ENCODE data around the gene ARHGAP19. TPM values are rescaled to one million over a fixed set of nuclear protein-coding genes. Genes with fewer than 3 reads are reported as not detected.

ARHGAP19 gene
- total and polyA plus RNA-seq, 9 of the 15 experiments (the other 6 are each of a cell fraction or from before 2014, with no cell fraction given): 14.8 to 49.5 (median 26.8) TPM

DNA sequence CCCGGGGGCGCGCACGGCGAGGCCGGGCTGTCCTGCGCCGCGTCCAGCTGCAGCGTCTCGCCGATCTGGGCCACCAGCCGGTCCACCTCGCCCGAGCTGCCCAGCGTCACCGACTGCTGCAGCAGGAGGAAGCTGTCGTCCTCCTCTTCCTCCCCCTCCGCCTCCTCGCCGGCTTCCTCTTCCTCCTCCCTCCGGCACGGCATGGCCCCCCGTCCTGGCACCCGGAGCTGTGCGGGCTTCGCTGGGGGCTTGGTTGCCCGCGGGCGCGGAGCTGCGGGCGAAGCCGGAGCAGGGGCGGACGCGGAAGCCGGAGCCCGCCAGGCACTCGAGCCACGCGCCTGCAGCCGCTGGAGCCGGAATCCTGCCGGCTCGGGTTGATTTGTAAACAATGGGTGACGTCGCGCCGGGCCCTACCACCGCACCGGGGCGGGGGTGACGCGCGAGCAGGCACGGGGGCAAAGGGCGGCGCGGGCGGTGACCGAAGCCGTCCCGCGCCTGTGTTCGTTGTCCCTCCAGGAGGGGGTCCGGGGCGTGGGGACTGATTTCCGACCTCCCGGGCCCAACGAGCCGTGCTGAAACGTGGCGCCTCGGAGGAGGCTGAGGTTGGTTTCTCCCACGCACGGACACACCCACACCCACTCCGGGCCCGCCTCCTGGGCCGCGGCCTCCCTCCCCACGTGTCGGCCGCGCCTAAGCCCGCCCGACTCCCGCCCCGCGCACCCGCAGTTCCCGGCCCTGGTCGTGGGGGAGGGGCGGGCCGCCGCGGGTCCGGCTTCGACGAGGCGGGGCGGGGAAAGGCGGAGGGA lies 42.1 kb upstream of the ARHGAP19 start, which contains the start of gene FRAT2 (continued):
- TF ChIP-seq, protein P1, sequence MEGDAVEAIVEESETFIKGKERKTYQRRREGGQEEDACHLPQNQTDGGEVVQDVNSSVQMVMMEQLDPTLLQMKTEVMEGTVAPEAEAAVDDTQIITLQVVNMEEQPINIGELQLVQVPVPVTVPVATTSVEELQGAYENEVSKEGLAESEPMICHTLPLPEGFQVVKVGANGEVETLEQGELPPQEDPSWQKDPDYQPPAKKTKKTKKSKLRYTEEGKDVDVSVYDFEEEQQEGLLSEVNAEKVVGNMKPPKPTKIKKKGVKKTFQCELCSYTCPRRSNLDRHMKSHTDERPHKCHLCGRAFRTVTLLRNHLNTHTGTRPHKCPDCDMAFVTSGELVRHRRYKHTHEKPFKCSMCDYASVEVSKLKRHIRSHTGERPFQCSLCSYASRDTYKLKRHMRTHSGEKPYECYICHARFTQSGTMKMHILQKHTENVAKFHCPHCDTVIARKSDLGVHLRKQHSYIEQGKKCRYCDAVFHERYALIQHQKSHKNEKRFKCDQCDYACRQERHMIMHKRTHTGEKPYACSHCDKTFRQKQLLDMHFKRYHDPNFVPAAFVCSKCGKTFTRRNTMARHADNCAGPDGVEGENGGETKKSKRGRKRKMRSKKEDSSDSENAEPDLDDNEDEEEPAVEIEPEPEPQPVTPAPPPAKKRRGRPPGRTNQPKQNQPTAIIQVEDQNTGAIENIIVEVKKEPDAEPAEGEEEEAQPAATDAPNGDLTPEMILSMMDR (IDR thresholded peaks at IDR 0.05 in 2 of 3, conservative IDR thresholded peaks at IDR 0.05 in 1 of 3; ENCODE audit: insufficient read depth in 2 of 3, low read depth in 1 of 3, low read length in 3 of 3): no peak
- TF ChIP-seq ZNF165 (CRISPR knock-in tag; IDR thresholded peaks at IDR 0.05; ENCODE audit: borderline replicate concordance) (no peak), MEF2D (tag; conservative IDR thresholded peaks at IDR 0.05; ENCODE audit: low read depth) (no peak), ZNF212 (CRISPR knock-in tag; IDR thresholded peaks at IDR 0.05) (no peak), KLF1 (tag; IDR thresholded peaks at IDR 0.05) (peak; percentile 63; the same call in 1 of the 2 replicates), KAT8 (IDR thresholded peaks at IDR 0.05; ENCODE audit: low read depth) (no peak), YY1 (IDR thresholded peaks at IDR 0.05; ENCODE audit: borderline replicate concordance in 1 of 3, control insufficient read depth in 1 of 3, extremely low read depth in 1 of 3, insufficient read depth in 3 of 3, insufficient read length in 1 of 3, insufficient replicate concordance in 2 of 3, low read depth in 1 of 3, low read length in 2 of 3) (no peak), PYGO2 (tag; IDR thresholded peaks at IDR 0.05) (no peak), ERF (CRISPR knock-in tag; IDR thresholded peaks at IDR 0.05) (no peak), DIDO1 (tag; IDR thresholded peaks at IDR 0.05; ENCODE audit: low read depth) (no peak), FOXK1 (CRISPR knock-in tag; IDR thresholded peaks at IDR 0.05; ENCODE audit: borderline replicate concordance) (no peak), SUPT5H (IDR thresholded peaks at IDR 0.05) (peak; percentile 64), ZFP1 (CRISPR knock-in tag; IDR thresholded peaks at IDR 0.05) (no peak), ARID1B (IDR thresholded peaks at IDR 0.05) (no peak), ESRRB (CRISPR knock-in tag; IDR thresholded peaks at IDR 0.05; ENCODE audit: borderline replicate concordance) (no peak), SIRT6 (IDR thresholded peaks at IDR 0.05; ENCODE audit: low read depth, low read length) (no peak), ZNF121 (CRISPR knock-in tag; conservative IDR thresholded peaks at IDR 0.05) (no peak), RBFOX2 (IDR thresholded peaks at IDR 0.05; ENCODE audit: low read depth, low read length) (peak; percentile 87), MTF1 (CRISPR knock-in tag; IDR thresholded peaks at IDR 0.05; ENCODE audit: borderline replicate concordance) (no peak)
- TF ChIP-seq, protein P2, sequence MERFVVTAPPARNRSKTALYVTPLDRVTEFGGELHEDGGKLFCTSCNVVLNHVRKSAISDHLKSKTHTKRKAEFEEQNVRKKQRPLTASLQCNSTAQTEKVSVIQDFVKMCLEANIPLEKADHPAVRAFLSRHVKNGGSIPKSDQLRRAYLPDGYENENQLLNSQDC (CRISPR knock-in tag; IDR thresholded peaks at IDR 0.05): no peak
- TF ChIP-seq, protein P3, sequence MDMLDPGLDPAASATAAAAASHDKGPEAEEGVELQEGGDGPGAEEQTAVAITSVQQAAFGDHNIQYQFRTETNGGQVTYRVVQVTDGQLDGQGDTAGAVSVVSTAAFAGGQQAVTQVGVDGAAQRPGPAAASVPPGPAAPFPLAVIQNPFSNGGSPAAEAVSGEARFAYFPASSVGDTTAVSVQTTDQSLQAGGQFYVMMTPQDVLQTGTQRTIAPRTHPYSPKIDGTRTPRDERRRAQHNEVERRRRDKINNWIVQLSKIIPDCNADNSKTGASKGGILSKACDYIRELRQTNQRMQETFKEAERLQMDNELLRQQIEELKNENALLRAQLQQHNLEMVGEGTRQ (CRISPR knock-in tag; IDR thresholded peaks at IDR 0.05): peak; percentile 71
- TF ChIP-seq, protein P4, sequence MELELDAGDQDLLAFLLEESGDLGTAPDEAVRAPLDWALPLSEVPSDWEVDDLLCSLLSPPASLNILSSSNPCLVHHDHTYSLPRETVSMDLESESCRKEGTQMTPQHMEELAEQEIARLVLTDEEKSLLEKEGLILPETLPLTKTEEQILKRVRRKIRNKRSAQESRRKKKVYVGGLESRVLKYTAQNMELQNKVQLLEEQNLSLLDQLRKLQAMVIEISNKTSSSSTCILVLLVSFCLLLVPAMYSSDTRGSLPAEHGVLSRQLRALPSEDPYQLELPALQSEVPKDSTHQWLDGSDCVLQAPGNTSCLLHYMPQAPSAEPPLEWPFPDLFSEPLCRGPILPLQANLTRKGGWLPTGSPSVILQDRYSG (tag; conservative IDR thresholded peaks at IDR 0.05; ENCODE audit: low read depth): no peak
- TF ChIP-seq, protein P5, sequence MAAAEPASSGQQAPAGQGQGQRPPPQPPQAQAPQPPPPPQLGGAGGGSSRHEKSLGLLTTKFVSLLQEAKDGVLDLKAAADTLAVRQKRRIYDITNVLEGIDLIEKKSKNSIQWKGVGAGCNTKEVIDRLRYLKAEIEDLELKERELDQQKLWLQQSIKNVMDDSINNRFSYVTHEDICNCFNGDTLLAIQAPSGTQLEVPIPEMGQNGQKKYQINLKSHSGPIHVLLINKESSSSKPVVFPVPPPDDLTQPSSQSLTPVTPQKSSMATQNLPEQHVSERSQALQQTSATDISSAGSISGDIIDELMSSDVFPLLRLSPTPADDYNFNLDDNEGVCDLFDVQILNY (CRISPR knock-in tag; IDR thresholded peaks at IDR 0.05): 0 out of 2 replicates have a peak, but pooled peaks have one; percentile 30

Data from K562 (cell line).